HepG2 (cell line): ENCODE results near the gene MEIOB. TPM values are rescaled to one million over a fixed set of nuclear protein-coding genes. Genes with fewer than 3 reads are reported as not detected.

ENCODE experiments used
- ATF3 ChIP-seq: sonication (generic); formaldehyde crosslinking; IDR thresholded peaks from 2 replicates; pipeline ENCODE4 v1.4.0; 2020; ENCODE audit warnings: missing genetic modification reagents
- BCL3 ChIP-seq: sonication (generic); formaldehyde crosslinking; IDR thresholded peaks from 2 replicates; pipeline ENCODE4 v1.5.1; 2020; ENCODE audit warnings: mild to moderate bottlenecking, missing genetic modification reagents, moderate library complexity
- ELF4 ChIP-seq: sonication (generic); formaldehyde crosslinking; IDR thresholded peaks from 2 replicates; pipeline ENCODE4 v1.5.0; 2020; ENCODE audit warnings: missing genetic modification reagents, mild to moderate bottlenecking, moderate library complexity, borderline replicate concordance
- GABPA ChIP-seq, 2 experiments: IDR thresholded peaks; 2 replicates each; pipeline ENCODE4 v1.6.1; 2011 to 2016; ENCODE audit warnings: low read depth in 2 of 2, low read length in 1 of 2, missing biosample characterization in 1 of 2, missing genetic modification characterization in 1 of 2
- MIER2 ChIP-seq: IDR thresholded peaks from 2 replicates; pipeline ENCODE4 v1.6.1; 2016; ENCODE audit warnings: missing biosample characterization, missing genetic modification reagents
- NBN ChIP-seq: fragments of 450-650 bp; conservative IDR thresholded peaks from 2 replicates; pipeline ENCODE4 v1.6.1; 2017
- PCBP1 ChIP-seq: fragments of 200-400 bp; formaldehyde crosslinking; IDR thresholded peaks from 2 replicates; pipeline ENCODE4 v1.6.1; 2017; ENCODE audit warnings: mild to moderate bottlenecking, low read depth, low read length, borderline replicate concordance
- POLR2A ChIP-seq, 2 experiments: IDR thresholded peaks; 2 replicates each; pipeline ENCODE4 v1.6.1; 2011; ENCODE audit warnings: low read depth in 2 of 2, low read length in 2 of 2, mild to moderate bottlenecking in 1 of 2, moderate library complexity in 1 of 2; ENCODE audit not compliant: insufficient read depth in 1 of 2
- PRMT3 ChIP-seq: sonication (generic); formaldehyde crosslinking; IDR thresholded peaks from 2 replicates; pipeline ENCODE4 v1.8.1; 2022; ENCODE audit warnings: low read depth, mild to moderate bottlenecking, moderate library complexity, missing genetic modification reagents, borderline replicate concordance
- PTBP1 ChIP-seq: fragments of 200-400 bp; formaldehyde crosslinking; IDR thresholded peaks from 2 replicates; pipeline ENCODE4 v1.6.1; 2018; ENCODE audit warnings: low read length, low read depth; ENCODE audit not compliant: poor library complexity, severe bottlenecking
- SKIL ChIP-seq: sonication (generic); formaldehyde crosslinking; IDR thresholded peaks from 2 replicates; pipeline ENCODE4 v1.8.0; 2022; ENCODE audit warnings: missing genetic modification reagents, mild to moderate bottlenecking, moderate library complexity, borderline replicate concordance
- SP1 ChIP-seq, 2 experiments: fragments of 450-650 bp in 1 of 2; sonication (generic) in 1 of 2; formaldehyde crosslinking in 1 of 2; IDR thresholded peaks; 2 replicates each; pipeline versions ENCODE4 v1.4.0 to v1.6.1; 2016 to 2020; ENCODE audit warnings: missing genetic modification reagents in 1 of 2
- TEAD3 ChIP-seq: optimal IDR thresholded peaks from 2 replicates; pipeline ENCODE3; 2016; ENCODE audit warnings: borderline replicate concordance
- XRCC5 ChIP-seq: fragments of 200-400 bp; formaldehyde crosslinking; optimal IDR thresholded peaks from 2 replicates; pipeline ENCODE3; 2017; ENCODE audit warnings: mild to moderate bottlenecking, low read length
- ZBTB1 ChIP-seq: sonication (generic); formaldehyde crosslinking; IDR thresholded peaks from 2 replicates; pipeline ENCODE4 v1.4.0; 2020; ENCODE audit warnings: missing genetic modification reagents, borderline replicate concordance
- ZBTB4 ChIP-seq: sonication (generic); formaldehyde crosslinking; IDR thresholded peaks from 2 replicates; pipeline ENCODE4 v1.4.0; 2020; ENCODE audit warnings: missing genetic modification reagents, mild to moderate bottlenecking, borderline replicate concordance
- ZBTB8A ChIP-seq: sonication (generic); formaldehyde crosslinking; IDR thresholded peaks from 2 replicates; pipeline ENCODE4 v1.4.0; 2020; ENCODE audit warnings: mild to moderate bottlenecking, low read depth, missing genetic modification reagents, borderline replicate concordance
- ZNF225 ChIP-seq: sonication (generic); formaldehyde crosslinking; IDR thresholded peaks from 2 replicates; pipeline ENCODE4 v1.4.0; 2020; ENCODE audit warnings: mild to moderate bottlenecking, missing genetic modification reagents
- ZNF546 ChIP-seq: sonication (generic); formaldehyde crosslinking; conservative IDR thresholded peaks from 2 replicates; pipeline ENCODE4 v1.8.1; 2023; ENCODE audit warnings: mild to moderate bottlenecking, missing genetic modification reagents
- ZNF773 ChIP-seq: sonication (generic); formaldehyde crosslinking; IDR thresholded peaks from 2 replicates; pipeline ENCODE4 v1.4.0; 2020; ENCODE audit warnings: missing genetic modification reagents, borderline replicate concordance
- ZNF780A ChIP-seq: sonication (generic); formaldehyde crosslinking; IDR thresholded peaks from 2 replicates; pipeline ENCODE4 v1.8.0; 2022; ENCODE audit warnings: mild to moderate bottlenecking, missing genetic modification reagents, moderate library complexity
- polyA plus RNA-seq, 8 experiments: library from polyadenylated mRNA; depleted of rRNA in 3 of 8; stranded (reverse) in 7 of 8; unstranded in 1 of 8; fragments of >200 nt; fragmentation: Illumina TruSeq in 4 of 8; extraction: Trizol in 4 of 8; gene quantifications; 2 replicates each; pipeline versions ENCODE4 v1.2.1 to v1.2.3, GENCODE V29; 2011 to 2016; ENCODE audit warnings: low read depth in 4 of 8, missing spikeins in 1 of 8, mixed read lengths in 1 of 8; ENCODE audit not compliant: insufficient read depth in 1 of 8
- total RNA-seq, 5 experiments: library from RNA; depleted of rRNA; stranded (reverse); fragments of >200 nt; fragmentation: Illumina TruSeq; extraction: Trizol; gene quantifications; 2 replicates each; pipeline ENCODE4 v1.2.3, GENCODE V29; 2016; ENCODE audit warnings: low read depth in 1 of 5

MEIOB gene
- total and polyA plus RNA-seq, 2 of the 13 experiments (the other 11 are each of a cell fraction or from before 2014, with no cell fraction given): 0.17 TPM; not detected in 1

GRCh38 chr16:1826691-1827573, 45.0 kb downstream of the MEIOB start, which contains the start of the genes FAHD1 and HAGH (continued):
- TF ChIP-seq SKIL (CRISPR knock-in tag) (no peak), XRCC5 (no peak), TEAD3 (CRISPR knock-in tag) (peak; percentile 80), ZBTB8A (CRISPR knock-in tag) (0 out of 2 replicates have a peak, but pooled peaks have one; percentile 43), POLR2A (IDR thresholded peaks at IDR 0.05; ENCODE audit: insufficient read depth in 1 of 2, low read depth in 2 of 2, low read length in 2 of 2) (peak; percentile 84 to 90), MIER2 (0 out of 2 replicates have a peak, but pooled peaks have one; percentile 30), PTBP1 (no peak), PRMT3 (CRISPR knock-in tag) (no peak; the same call in 1 of the 2 replicates), ZNF773 (peak; percentile 21; the same call in 1 of the 2 replicates), ZNF225 (CRISPR knock-in tag) (peak; percentile 93; the same call in 1 of the 2 replicates), NBN (no peak), PCBP1 (peak; percentile 16; the same call in 1 of the 2 replicates), GABPA (IDR thresholded peaks at IDR 0.05; ENCODE audit: low read depth, low read length) (no peak), GABPA (CRISPR knock-in tag; IDR thresholded peaks at IDR 0.05; ENCODE audit: low read depth) (no peak), ELF4 (peak; percentile 51; the same call in 1 of the 2 replicates), BCL3 (CRISPR knock-in tag) (peak; percentile 96), ZBTB4 (peak; percentile 85; the same call in 1 of the 2 replicates), ZNF546 (no peak), ZBTB1 (no peak), ZNF780A (CRISPR knock-in tag) (peak; percentile 93; the same call in 1 of the 2 replicates), SP1 (IDR thresholded peaks at IDR 0.05) (no peak), SP1 (CRISPR knock-in tag; IDR thresholded peaks at IDR 0.05) (peak; percentile 52), ATF3 (CRISPR knock-in tag) (peak; percentile 61)
